ENCODE results near the gene KRI1.

GRCh38 chr19:10543059-10543419 is 22.8 kb downstream of the KRI1 start:
- TF ChIP-seq CTCF (IDR thresholded peaks at IDR 0.05; ENCODE audit: extremely low read depth in 1 of 2, insufficient read depth in 1 of 2, low read depth in 1 of 2, low read length in 2 of 2) (no peak), POLR2AphosphoS5 (IDR thresholded peaks at IDR 0.05; ENCODE audit: insufficient read depth, low read depth, low read length) (no peak), MAX (IDR thresholded peaks at IDR 0.05; ENCODE audit: insufficient read depth, insufficient read length) (no peak), GATA2 (IDR thresholded peaks at IDR 0.05; ENCODE audit: insufficient read depth, insufficient read length, low read depth, low read length) (no peak), EZH2 (IDR thresholded peaks at IDR 0.05; ENCODE audit: borderline replicate concordance, low read depth, low read length, severe bottlenecking) (no peak), POLR2A (IDR thresholded peaks at IDR 0.05; ENCODE audit: low read depth, low read length) (no peak), JUN (IDR thresholded peaks at IDR 0.05; ENCODE audit: borderline replicate concordance, insufficient read depth, insufficient read length, low read depth) (no peak), MYC (IDR thresholded peaks at IDR 0.05; ENCODE audit: low read depth, low read length) (no peak)
